Islet precursor cell (in vitro differentiated cells): ENCODE measurements around the gene C1RL.
"Not testable (repeated sequence)": the region's sequence is repeated elsewhere in the genome, so short reads cannot be mapped to it uniquely, and the experiment has no call there.

Source experiments
- DNase-seq: peaks from one replicate; pipeline ENCODE4 v3.0.0-alpha.2; 2018

C1RL gene

DNA sequence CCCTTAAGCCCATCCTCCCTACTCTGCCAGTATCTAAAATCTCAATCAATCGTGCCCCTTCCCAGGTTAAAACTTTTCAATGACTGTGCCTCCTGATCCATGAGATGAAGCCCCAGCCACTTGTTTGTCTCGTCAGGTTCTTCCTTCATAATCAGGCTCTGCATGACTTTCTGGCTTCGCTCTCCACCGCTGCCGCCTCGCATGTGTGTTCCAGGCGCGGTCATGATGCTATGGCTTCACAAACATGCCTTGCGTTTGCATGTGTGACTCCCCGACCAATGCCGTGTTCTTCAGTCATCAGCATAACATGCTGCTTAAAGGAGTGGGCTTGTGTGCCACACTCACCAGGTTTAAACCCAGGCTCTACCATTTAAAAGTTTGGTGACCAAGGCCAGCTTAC is 5.0 kb upstream of the C1RL start:
- peak; percentile 34 for DNase-seq

DNA sequence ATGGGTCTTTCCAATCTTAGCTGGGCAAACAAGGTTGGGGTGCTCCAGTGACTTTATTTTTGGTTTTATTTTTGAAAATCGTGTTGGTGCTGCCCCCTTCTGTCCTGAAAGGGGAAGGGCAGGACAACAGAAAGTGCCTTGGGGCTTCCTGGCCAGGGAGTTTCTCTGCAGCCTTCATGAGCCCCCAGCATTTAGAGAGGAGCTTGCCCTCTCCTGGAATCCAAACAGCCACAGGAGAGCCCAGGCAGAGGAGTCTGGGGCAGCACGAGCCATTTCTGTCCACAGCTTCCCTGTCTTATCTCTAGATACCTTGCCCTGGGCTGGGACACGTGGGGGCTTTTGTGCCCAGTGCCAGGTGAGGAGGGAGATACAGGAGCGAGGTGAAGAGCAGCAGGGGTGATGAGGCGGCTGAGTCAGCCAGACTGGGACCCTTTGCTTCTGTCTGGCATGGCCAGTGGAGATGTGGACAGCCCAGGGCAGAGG is 4.4 kb upstream of the C1RL start:
- no peak for DNase-seq

GRCh38 chr12:7112041-7112440 is 3.0 kb upstream of the C1RL start:
- no peak for DNase-seq

DNA sequence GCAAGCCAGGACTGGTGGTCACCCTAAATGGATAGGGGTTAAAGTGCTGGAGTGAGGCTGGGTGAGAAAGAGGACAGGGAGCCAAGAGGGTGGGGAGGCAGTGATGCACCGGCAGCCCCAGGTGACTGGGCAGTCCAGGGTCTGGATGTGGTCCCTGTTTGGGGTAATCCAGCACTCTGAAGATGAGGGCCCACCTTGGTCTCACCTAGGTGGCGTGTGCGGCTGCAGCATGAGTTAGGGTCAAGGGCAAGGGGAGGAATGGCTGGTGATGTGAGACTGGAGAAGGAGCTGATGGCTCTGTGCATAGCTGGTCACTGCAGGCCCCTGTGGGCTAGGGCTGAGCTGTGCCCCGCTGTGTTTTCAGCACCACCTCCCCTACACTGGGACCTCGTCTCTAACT is 1.6 kb upstream of the C1RL start:
- no peak for DNase-seq

DNA sequence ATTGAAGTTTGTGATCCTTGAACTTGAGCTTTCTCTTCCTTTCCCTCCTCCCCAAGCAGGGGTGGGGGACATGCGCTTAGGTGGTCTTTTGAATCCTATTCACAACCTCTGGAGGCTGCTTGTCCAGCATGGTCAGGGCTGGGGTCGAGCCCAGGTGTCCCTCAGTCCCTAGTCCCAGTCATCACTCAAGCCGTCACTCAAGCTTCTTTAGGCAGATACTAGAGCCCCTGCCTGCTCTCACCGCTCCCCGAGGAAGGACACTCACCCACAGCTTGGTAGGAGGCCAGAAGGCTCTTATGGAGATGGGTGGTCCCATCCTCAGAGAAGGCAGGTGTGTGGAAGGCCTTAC is 532 bp upstream of the C1RL start:
- no peak for DNase-seq

DNA sequence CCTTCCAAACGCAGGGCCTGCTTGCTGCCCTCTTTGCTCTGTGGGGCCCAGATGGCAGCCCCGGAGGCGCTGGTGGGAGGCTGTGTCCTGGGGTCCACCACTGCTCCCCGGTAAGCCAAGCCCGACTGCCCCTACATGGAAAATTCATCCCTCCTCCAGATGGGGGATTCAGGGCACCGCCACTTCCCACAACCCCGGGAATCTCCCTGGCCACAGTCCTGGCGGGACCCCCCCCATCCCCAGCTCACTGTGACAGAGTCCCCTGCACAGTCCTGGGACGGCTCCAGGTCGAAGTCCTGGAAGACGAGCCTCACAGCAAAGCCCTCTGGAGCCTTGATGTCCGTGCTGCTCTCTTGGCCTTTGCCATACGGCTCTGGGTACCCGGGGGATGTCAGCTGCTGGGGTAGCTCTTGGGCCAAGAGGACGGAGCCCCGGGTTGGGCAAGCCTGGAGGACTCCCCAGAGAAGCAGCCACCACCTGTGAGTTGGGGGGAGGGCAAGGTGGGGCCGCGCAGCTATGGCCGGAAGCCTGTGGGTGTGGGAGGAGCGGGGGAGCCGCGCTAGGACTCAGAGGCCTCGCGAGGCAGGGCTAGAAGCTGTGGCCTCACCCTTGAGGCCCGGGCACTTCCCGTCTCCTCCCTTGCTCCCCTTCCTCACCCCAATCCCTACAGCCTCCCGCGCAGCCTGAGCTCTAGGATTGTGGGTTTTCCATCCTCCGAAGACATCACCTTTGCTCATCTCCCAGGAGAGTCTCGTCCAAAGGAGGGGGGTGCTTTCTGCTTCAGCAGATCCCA is 815 bp downstream of the C1RL start:
- peak; percentile 90 for DNase-seq

GRCh38 chr12:7107636-7108002 is 1.4 kb downstream of the C1RL start:
- DNase-seq = no peak

- not testable (repeated sequence) for DNase-seq
These were observed 1.8 kb downstream of the C1RL start for GRCh38 chr12:7107181-7107580.

GRCh38 chr12:7106082-7106481 is 2.9 kb downstream of the C1RL start:
- DNase-seq = no peak

DNA sequence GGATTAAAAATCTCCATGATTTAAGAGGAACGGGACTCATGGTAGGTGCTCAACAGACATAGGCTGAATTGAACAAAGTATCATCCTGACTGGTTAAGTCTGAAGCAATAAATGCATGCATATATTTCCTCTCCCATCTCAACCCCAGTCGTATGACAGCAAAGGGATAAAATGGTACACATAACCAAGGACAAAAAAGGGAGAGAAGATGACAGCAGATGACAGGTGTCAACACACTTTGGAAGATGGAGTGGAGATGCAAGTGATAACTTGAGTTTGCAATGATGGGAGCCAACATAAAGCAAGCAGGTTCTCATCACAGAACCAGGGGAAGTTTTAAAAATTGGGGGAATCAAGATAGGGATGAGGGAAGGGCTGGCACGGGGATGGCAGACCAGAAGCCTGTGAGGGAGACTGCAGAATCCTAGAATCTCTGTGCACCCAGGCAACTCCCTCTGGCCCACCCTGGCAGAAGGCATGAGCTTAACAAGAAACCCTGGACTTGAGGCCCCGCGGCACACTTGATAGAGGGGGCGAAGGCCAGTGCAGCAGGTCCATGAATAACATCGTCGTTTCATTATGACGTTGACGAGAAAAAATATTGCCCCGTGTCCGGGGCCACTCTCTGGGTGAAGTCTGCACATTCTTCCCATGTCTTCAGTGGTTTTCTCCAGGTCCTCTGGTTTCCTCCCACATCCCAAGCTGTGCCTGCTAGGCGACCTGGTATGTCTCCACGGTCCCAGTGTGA is 5.0 kb downstream of the C1RL start:
- DNase-seq = no peak

DNA sequence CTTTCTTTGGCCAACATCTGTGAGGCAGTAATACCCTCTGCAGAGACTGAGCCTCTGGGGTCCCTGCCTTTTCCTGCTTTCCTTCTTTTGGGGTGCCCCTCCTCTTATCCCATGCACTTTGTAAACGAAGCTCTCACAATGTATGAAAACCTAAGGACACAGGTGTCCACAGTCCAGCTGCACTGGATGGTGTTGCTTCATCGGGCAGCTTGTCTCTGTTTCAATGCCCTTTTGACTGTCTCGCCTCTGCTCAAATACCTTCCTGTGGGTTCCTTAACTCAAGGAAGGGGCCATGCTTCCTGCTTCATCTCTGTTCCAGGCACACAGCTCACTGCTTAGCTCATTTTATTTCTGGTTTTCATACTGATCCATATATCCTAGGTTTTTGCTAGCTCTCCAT is 6.4 kb downstream of the C1RL start:
- no peak for DNase-seq

DNA sequence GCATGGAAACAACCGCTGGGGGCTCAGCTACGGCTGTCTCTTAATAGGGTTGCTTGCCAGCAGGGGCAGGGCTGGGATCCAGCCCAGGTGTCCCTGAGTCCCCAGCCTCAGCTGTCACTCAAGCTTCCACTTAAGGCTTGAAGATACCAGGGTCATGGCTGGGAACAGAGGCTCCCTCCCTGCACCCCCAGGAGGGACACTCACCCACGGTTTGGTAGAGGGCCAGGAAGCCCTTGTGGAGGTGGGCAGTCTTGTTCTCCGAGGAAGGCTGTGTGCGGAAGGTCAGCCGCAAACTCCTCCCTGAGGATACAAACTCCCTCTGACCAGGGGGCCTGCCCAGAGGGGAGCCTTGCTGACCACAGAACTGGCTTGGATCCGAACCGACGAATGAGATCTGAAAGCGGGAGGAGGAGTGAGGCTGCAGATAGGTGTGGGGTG is 7.3 kb downstream of the C1RL start:
- DNase-seq = no peak

DNA sequence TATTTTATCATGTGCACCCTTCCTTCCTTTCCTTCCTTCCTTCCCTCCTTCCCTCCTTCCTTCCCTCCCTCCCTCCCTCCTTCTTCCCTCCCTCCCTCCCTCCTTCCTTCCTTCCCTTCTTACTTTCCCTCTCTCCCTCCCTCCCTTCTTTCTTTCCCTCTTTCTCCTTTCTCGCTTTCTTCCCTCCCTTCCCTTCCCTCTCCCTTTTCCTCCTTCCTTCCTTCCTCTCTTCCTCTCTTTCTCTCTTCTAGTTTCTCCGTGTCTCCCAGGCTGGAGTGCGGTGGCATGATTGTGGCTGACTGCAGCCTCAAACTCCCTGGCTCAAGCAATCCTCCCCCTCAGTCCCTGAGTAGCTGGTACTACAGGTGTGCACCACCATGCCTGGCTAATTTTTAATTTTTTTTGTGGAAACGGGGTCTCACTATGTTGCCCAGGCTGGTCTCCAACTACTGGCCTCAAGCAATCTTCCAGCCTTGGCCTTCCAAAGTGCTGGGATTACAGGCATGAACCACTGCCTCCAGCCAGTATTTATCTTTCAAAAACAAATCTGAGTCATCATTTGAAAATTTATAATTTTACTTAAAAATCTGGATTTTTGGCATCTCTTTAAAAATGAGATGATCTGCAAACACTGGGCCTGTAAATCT is 7.8 kb downstream of the C1RL start:
- DNase-seq = no peak

DNA sequence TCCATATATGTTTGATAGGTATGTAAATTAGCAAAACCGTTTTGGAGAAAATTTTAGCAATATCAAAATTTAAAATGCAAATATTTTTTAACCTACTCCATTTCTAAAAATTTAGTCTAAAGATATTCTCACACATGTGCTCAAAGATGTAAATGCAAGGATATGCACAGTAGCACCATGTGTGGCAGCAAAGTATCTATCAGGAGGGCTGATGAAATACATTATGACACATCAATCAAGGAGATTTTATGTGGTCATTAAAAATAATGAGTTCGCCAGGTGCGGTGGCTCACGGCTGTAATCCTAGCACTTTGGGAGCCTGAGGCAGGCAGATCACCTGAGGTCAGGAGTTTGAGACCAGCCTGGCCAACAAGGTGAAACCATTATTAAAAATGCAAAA is 8.8 kb downstream of the C1RL start:
- DNase-seq = no peak

DNA sequence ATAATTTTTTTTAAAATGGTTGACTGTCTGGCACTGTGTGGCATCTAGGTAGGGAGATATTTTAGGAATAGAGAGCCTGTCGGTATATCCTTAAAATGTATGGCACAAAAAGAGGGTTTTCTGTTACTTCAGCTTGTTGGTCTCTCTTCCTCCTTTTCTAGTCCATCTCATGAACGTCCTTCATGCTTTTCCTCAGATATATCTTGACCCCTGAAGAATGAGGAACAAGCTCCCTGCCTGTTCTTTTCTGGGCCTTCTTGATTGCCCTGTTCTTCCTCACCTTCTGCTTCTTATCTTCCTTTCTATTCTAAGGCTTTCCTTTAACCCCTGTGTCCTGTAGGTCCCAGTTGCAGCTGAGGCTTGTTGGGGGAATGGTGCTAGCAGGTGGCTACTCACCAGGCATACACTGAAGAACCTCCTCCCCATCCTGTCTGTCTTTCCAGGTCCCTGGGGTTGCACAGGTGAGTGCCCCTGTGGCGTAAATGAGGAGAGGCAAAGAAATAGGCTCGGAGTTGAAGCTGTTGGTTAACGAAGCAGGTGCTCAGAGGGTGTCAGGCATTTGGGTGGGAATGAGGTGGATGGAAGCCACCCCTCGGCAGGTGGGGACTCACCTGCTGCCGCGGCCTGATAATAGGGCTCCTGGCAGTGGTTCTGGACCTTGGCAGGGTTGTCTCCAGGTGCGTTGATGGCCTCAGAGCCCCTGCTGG is 9.6 kb downstream of the C1RL start:
- no peak for DNase-seq

GRCh38 chr12:7096979-7097378 is 12.0 kb downstream of the C1RL start:
- DNase-seq = no peak

DNA sequence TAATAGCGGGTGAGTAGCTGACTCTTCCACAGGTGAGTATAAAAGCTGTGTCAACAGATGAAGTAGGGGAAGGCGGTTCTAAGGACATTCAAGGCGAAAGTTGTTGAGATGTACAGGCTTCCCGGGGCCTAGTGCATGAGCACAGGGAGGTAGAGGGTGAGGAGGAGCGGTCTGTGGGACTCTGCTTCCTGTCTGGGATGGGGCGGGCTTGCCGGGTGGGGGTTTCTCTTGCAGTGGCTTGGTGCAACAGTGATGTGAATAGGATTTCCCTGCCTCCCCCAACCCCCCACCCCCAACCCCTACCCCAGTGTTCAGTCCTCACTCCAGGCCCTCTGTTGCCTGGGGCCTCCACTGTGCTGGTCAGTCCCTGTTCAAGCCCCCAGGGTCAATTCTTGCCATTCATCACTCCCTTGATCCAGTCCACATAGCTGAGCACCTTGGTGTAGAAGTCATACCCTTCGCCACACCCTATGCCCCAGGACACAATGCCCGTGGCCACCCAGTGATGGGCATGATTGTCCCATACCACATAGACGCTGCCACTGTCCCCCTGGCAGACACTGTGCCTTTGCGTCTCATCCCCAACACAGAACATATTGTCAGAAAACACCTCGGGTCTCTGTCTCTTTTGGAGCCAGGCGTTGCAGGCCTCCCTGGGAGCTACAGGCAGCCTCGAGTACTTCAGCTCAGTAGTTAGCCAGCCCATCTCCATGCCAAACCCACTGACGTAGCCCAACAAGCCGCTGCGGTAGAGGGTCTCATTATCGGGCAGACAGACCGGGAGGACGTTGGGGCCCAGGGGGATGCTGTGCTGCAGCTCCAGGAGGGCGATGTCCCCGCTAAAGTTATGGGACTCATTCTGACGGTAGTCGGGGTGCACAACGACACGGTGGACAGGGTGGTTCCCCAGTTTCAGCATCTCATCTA is 12.7 kb downstream of the C1RL start:
- no peak for DNase-seq

- DNase-seq = no peak
These were observed 15.1 kb downstream of the C1RL start for GRCh38 chr12:7093892-7094291.

GRCh38 chr12:7093486-7093885 is 15.5 kb downstream of the C1RL start:
- no peak for DNase-seq

- DNase-seq = no peak
These were observed 16.0 kb downstream of the C1RL start for GRCh38 chr12:7092986-7093460.

DNA sequence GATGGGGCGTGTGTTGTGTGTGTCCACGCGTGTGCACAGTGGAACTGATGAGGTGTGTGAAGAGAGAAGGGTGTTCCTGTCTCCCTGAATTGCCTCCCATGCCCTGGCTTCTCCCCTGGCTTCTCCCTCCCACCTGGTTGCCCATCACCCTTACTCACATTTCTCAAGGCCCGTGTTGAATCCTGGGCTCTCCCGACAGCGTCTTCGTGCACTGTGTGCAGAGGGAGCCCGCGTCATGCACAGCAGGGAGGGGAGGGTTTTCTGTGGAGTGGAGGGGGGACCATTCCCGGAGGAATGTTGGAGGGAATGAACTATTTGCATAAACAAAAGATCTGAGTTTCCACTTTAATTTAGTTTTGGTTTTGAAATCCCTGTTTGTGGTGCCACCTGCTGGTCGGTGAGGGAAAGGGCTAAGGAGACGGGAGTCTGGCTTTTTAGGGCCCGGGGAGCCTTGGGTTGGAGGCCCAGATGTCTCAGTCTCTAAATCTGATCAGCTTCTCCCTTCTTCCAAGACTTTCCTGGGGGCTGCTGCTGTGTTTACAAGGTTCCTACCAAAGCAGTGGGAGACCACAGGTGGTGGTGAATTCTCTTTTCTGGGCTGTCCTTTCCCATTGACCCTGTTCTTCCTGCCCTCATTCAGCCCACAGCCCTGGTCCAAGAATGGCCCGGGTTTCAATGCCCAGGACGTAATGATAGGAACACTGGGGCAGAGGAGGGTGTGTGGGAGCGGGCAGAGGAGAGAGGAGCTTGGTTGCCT is 16.6 kb downstream of the C1RL start, which contains the start of gene C1R:
Gene C1R (minus strand): TSS at position 217 of the 757 bp plus-strand sequence. CDS start 57 bp downstream, at position 160.
- DNase-seq = peak; percentile 74
